Brain pericyte (primary cell): ENCODE results near the gene TPH2.

Experiments
- DNase-seq: peaks from one replicate; pipeline ENCODE4 v3.0.0-alpha.2; 2012; ENCODE audit warnings: low read depth, low spot score

TPH2 gene

GRCh38 chr12:71938728-71939385 is at the start of gene TPH2:
Gene TPH2, plus strand, starts transcription at chr12:71938845. Its CDS starts 142 bp downstream, at chr12:71938987.
- peak; percentile 17 for DNase-seq

GRCh38 chr12:71890475-71890874 is 48.2 kb upstream of the TPH2 start:
- DNase-seq: no peak

- DNase-seq: no peak
These were observed 46.6 kb upstream of the TPH2 start for GRCh38 chr12:71892059-71892458.

GRCh38 chr12:71896205-71896882 is 42.3 kb upstream of the TPH2 start:
- DNase-seq: no peak

GRCh38 chr12:71900091-71900490 is 38.6 kb upstream of the TPH2 start:
- DNase-seq: no peak

GRCh38 chr12:71904629-71905028 is 34.0 kb upstream of the TPH2 start:
- DNase-seq: no peak

GRCh38 chr12:71935594-71935993 is 3.1 kb upstream of the TPH2 start:
- no peak for DNase-seq

- no peak for DNase-seq
These were observed 1.4 kb downstream of the TPH2 start for GRCh38 chr12:71940068-71940467.

- no peak for DNase-seq
These were observed 2.5 kb downstream of the TPH2 start for GRCh38 chr12:71941174-71941573.

- DNase-seq: no peak
These were observed 3.6 kb downstream of the TPH2 start for GRCh38 chr12:71942259-71942658.

- DNase-seq: no peak
These were observed 4.1 kb downstream of the TPH2 start for GRCh38 chr12:71942703-71943102.

- no peak for DNase-seq
These were observed 6.5 kb downstream of the TPH2 start for GRCh38 chr12:71945121-71945520.

GRCh38 chr12:71945883-71946282 is 7.2 kb downstream of the TPH2 start:
- DNase-seq: no peak

- no peak for DNase-seq
These were observed 9.0 kb downstream of the TPH2 start for GRCh38 chr12:71947645-71948105.

- DNase-seq: no peak
These were observed 9.7 kb downstream of the TPH2 start for GRCh38 chr12:71948390-71948789.

GRCh38 chr12:71949646-71950045 is 11.0 kb downstream of the TPH2 start:
- DNase-seq: no peak

GRCh38 chr12:71950404-71950803 is 11.8 kb downstream of the TPH2 start:
- no peak for DNase-seq

GRCh38 chr12:71950819-71951218 is 12.2 kb downstream of the TPH2 start:
- DNase-seq: no peak

- no peak for DNase-seq
These were observed 15.6 kb downstream of the TPH2 start for GRCh38 chr12:71954083-71954778.

GRCh38 chr12:71954861-71955260 is 16.2 kb downstream of the TPH2 start:
- no peak for DNase-seq

- no peak for DNase-seq
These were observed 17.3 kb downstream of the TPH2 start for GRCh38 chr12:71955970-71956369.

- DNase-seq: no peak
These were observed 19.4 kb downstream of the TPH2 start for GRCh38 chr12:71958056-71958455.

- DNase-seq: no peak
These were observed 19.8 kb downstream of the TPH2 start for GRCh38 chr12:71958457-71958856.
